Nephron progenitor cell (in vitro differentiated cells): ENCODE results near the gene SP100.
"Not testable (repeated sequence)": the region's sequence is repeated elsewhere in the genome, so short reads cannot be mapped to it uniquely, and the experiment has no call there.

ENCODE experiments used
- DNase-seq: peaks from one replicate; pipeline ENCODE4 v3.0.0; 2021
- H3K27ac Mint-ChIP-seq: 2 replicates; pipeline ENCODE4 v1.8.0; 2021; ENCODE audit warnings: mild to moderate bottlenecking, moderate library complexity, mixed read lengths
- H3K27me3 Mint-ChIP-seq: 2 replicates; pipeline ENCODE4 v1.8.0; 2021; ENCODE audit warnings: mild to moderate bottlenecking, low read depth, mixed read lengths; ENCODE audit not compliant: poor library complexity
- H3K36me3 Mint-ChIP-seq: 2 replicates; pipeline ENCODE4 v1.8.0; 2021; ENCODE audit warnings: low read depth, mixed read lengths
- H3K4me1 Mint-ChIP-seq: 2 replicates; pipeline ENCODE4 v1.8.0; 2021; ENCODE audit warnings: mixed read lengths
- H3K4me3 Mint-ChIP-seq: 2 replicates; pipeline ENCODE4 v1.8.0; 2021; ENCODE audit warnings: mild to moderate bottlenecking, moderate library complexity, mixed read lengths
- H3K9me3 Mint-ChIP-seq: 2 replicates; pipeline ENCODE4 v1.8.0; 2021; ENCODE audit warnings: mild to moderate bottlenecking, moderate library complexity, mixed read lengths
- CTCF ChIP-seq: fragments of 200-600 bp; sonication (generic); IDR thresholded peaks from 2 replicates; pipeline ENCODE4 v1.5.0; 2021; ENCODE audit warnings: antibody characterized with exemption

SP100 gene

GRCh38 chr2:230400041-230400440 lies 16.0 kb upstream of the SP100 start:
- Mint-ChIP-seq H3K4me3 (no peak overlapping the region), H3K36me3 (no peaks in the 10 kb centered on the region), H3K27me3 (peaks cover 8% of the 10 kb centered on the region), H3K9me3 (peaks cover 16% of the 10 kb centered on the region), H3K27ac (no peak overlapping the region), H3K4me1 (no peaks in the 10 kb centered on the region)
- no peak for DNase-seq
- no peak for TF ChIP-seq CTCF

GRCh38 chr2:230400454-230400853 lies 15.5 kb upstream of the SP100 start:
- TF ChIP-seq CTCF, result no peak
- no peaks in the 10 kb centered on the region for H3K36me3 Mint-ChIP-seq
- no peak for DNase-seq
- H3K27me3 Mint-ChIP-seq, result peaks cover 8% of the 10 kb centered on the region
- no peak overlapping the region for H3K4me3 Mint-ChIP-seq
- H3K9me3 Mint-ChIP-seq, result peaks cover 14% of the 10 kb centered on the region
- no peak overlapping the region for H3K27ac Mint-ChIP-seq
- H3K4me1 Mint-ChIP-seq, result no peaks in the 10 kb centered on the region

GRCh38 chr2:230401026-230401425 lies 15.0 kb upstream of the SP100 start:
- not testable (repeated sequence) for H3K9me3 Mint-ChIP-seq, H3K4me3 Mint-ChIP-seq, H3K36me3 Mint-ChIP-seq, DNase-seq, H3K4me1 Mint-ChIP-seq, H3K27ac Mint-ChIP-seq
- peaks cover 11% of the 10 kb centered on the region for H3K27me3 Mint-ChIP-seq

- peaks cover 20% of the 10 kb centered on the region for H3K27me3 Mint-ChIP-seq
- no peak for TF ChIP-seq CTCF
- no peaks in the 10 kb centered on the region for H3K9me3 Mint-ChIP-seq
- no peaks in the 10 kb centered on the region for H3K36me3 Mint-ChIP-seq
- no peaks in the 10 kb centered on the region for H3K4me1 Mint-ChIP-seq
- no peak overlapping the region for H3K27ac Mint-ChIP-seq
- no peak overlapping the region for H3K4me3 Mint-ChIP-seq
- no peak for DNase-seq
Observed at GRCh38 chr2:230403746-230404145, 12.3 kb upstream of the SP100 start.

GRCh38 chr2:230405824-230406223 lies 10.2 kb upstream of the SP100 start:
- no peak overlapping the region for H3K4me3 Mint-ChIP-seq

GRCh38 chr2:230408244-230408842 lies 7.7 kb upstream of the SP100 start:
- Mint-ChIP-seq H3K27ac (no peak overlapping the region), H3K4me3 (no peak overlapping the region), H3K36me3 (no peaks in the 10 kb centered on the region), H3K27me3 (peaks cover 57% of the 10 kb centered on the region), H3K4me1 (peaks cover 5% of the 10 kb centered on the region), H3K9me3 (no peaks in the 10 kb centered on the region)
- no peak for DNase-seq
- TF ChIP-seq CTCF, result no peak

More at GRCh38 chr2:230405824-230406223, 10.2 kb upstream of the SP100 start:
- Mint-ChIP-seq H3K9me3 (no peaks in the 10 kb centered on the region), H3K4me1 (no peaks in the 10 kb centered on the region), H3K27ac (no peak overlapping the region), H3K27me3 (peaks cover 33% of the 10 kb centered on the region), H3K36me3 (no peaks in the 10 kb centered on the region)
- TF ChIP-seq CTCF, result no peak
- no peak for DNase-seq

GRCh38 chr2:230409316-230409715 lies 6.7 kb upstream of the SP100 start:
- not testable (repeated sequence) for H3K4me1 Mint-ChIP-seq, H3K27ac Mint-ChIP-seq, H3K4me3 Mint-ChIP-seq, H3K36me3 Mint-ChIP-seq, H3K9me3 Mint-ChIP-seq, DNase-seq
- peaks cover 65% of the 10 kb centered on the region for H3K27me3 Mint-ChIP-seq
